Measurements from ENCODE around the gene RAB11A.

GRCh38 chr15:65834603-65835282, 34.5 kb upstream of the RAB11A start:
- no peak for TF ChIP-seq CTCF (IDR thresholded peaks at IDR 0.05; ENCODE audit: low read depth, low read length)
- TF ChIP-seq EZH2phosphoT487 (IDR thresholded peaks at IDR 0.05; ENCODE audit: low read depth), result no peak
